Measurements from ENCODE around the gene ST14.

DNA sequence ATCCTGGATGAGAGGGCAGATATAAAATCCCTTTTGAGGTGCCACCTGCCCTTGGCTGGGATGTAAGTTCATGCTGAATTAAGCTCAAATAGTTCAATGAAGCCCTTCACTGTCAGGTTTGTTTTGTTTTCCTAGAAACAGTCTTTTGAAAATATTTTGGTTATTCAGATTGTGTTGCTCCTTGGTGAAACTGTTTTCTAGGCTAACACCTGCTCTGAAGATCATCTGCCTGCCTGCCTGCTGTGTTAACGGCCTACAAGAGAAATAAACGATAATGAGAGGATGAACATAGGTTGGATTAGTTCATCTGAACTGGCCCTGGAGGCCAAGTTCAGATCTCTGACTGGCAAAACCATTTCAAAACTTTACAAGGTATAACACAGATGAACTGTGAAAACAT, 87.7 kb downstream of the ST14 start:
- TF ChIP-seq, protein P1, sequence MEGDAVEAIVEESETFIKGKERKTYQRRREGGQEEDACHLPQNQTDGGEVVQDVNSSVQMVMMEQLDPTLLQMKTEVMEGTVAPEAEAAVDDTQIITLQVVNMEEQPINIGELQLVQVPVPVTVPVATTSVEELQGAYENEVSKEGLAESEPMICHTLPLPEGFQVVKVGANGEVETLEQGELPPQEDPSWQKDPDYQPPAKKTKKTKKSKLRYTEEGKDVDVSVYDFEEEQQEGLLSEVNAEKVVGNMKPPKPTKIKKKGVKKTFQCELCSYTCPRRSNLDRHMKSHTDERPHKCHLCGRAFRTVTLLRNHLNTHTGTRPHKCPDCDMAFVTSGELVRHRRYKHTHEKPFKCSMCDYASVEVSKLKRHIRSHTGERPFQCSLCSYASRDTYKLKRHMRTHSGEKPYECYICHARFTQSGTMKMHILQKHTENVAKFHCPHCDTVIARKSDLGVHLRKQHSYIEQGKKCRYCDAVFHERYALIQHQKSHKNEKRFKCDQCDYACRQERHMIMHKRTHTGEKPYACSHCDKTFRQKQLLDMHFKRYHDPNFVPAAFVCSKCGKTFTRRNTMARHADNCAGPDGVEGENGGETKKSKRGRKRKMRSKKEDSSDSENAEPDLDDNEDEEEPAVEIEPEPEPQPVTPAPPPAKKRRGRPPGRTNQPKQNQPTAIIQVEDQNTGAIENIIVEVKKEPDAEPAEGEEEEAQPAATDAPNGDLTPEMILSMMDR (IDR thresholded peaks at IDR 0.05; ENCODE audit: extremely low read depth in 1 of 2, insufficient read depth in 1 of 2, low read depth in 1 of 2, low read length in 2 of 2): no peak
- TF ChIP-seq POLR2AphosphoS5 (IDR thresholded peaks at IDR 0.05; ENCODE audit: insufficient read depth, low read depth, low read length) (no peak), POLR2A (IDR thresholded peaks at IDR 0.05; ENCODE audit: low read depth, low read length) (no peak), GATA2 (IDR thresholded peaks at IDR 0.05; ENCODE audit: insufficient read depth, insufficient read length, low read depth, low read length) (no peak), FOS (IDR thresholded peaks at IDR 0.05; ENCODE audit: borderline replicate concordance, insufficient read depth, low read length) (no peak), JUN (IDR thresholded peaks at IDR 0.05; ENCODE audit: borderline replicate concordance, insufficient read depth, insufficient read length, low read depth) (no peak), MYC (IDR thresholded peaks at IDR 0.05; ENCODE audit: low read depth, low read length) (no peak)
- TF ChIP-seq, protein P2, sequence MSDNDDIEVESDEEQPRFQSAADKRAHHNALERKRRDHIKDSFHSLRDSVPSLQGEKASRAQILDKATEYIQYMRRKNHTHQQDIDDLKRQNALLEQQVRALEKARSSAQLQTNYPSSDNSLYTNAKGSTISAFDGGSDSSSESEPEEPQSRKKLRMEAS (IDR thresholded peaks at IDR 0.05; ENCODE audit: insufficient read depth, insufficient read length): no peak
